Measurements from ENCODE around the gene LARP4B. TPM values are rescaled to one million over a fixed set of nuclear protein-coding genes. Genes with fewer than 3 reads are reported as not detected.

Gene LARP4B
- polyA plus RNA-seq, 1 of the 3 experiments (the other 2 are of a cell fraction): 23.3 TPM

GRCh38 chr10:980468-981093 lies 49.1 kb upstream of the LARP4B start:
- no peaks in the 10 kb centered on the region for H4K20me1 ChIP-seq (ENCODE audit: insufficient read depth)
- H3K4me2 ChIP-seq: no peak overlapping the region
- POLR2A ChIA-PET: no interaction called here
- no peak overlapping the region for H3K27ac ChIP-seq (ENCODE audit: low read depth in 2 of 2, low read length in 1 of 2)
- H3K9me2 ChIP-seq: no peaks in the 10 kb centered on the region
- H3K27me3 ChIP-seq (ENCODE audit: insufficient read depth): no peaks in the 10 kb centered on the region
- CTCF ChIA-PET: interaction anchor here (0.7 kb wide), 1 partner anchor 10 kb away, joined by 3 read pairs; no protein-coding TSS in a partner anchor
- H3F3A ChIP-seq (replicated peaks; ENCODE audit: insufficient read depth): peaks cover 12% of the 10 kb centered on the region
- peaks cover 10% of the 10 kb centered on the region; the same call in 1 of the 2 replicates for H3K79me2 ChIP-seq (ENCODE audit: insufficient read depth)
- DNase-seq: no peak
- H3K36me3 ChIP-seq (replicated peaks in 1 of 2; ENCODE audit: control insufficient read depth in 1 of 2, insufficient read depth in 2 of 2, low read length in 1 of 2): peaks cover 0 to 6% of the 10 kb centered on the region in 2 experiments
- H3K9ac ChIP-seq: no peak overlapping the region
- no peaks in the 10 kb centered on the region for H3K4me1 ChIP-seq (ENCODE audit: control insufficient read depth in 1 of 2, insufficient read depth in 2 of 2, low read depth in 1 of 2, low read length in 1 of 2)
- H3K4me3 ChIP-seq (ENCODE audit: low read depth in 2 of 2, low read length in 1 of 2): no peak overlapping the region
- H3K9me3 ChIP-seq: peaks cover 8% of the 10 kb centered on the region
- 91% methylated on average over 4 of the region's 5 CpGs for WGBS (ENCODE audit: low lambda C conversion rate)
- no peak overlapping the region for H2AFZ ChIP-seq (ENCODE audit: low read depth)
- TF ChIP-seq USF1 (IDR thresholded peaks at IDR 0.05; ENCODE audit: borderline replicate concordance, low read depth): no peak
- TF ChIP-seq JUND (IDR thresholded peaks at IDR 0.05): no peak
- TF ChIP-seq REST (IDR thresholded peaks at IDR 0.05; ENCODE audit: low read depth, low read length): no peak

- Histone ChIP-seq H4K20me1 (ENCODE audit: insufficient read depth) (no peaks in the 10 kb centered on the region), H3K9me3 (peaks cover 8% of the 10 kb centered on the region), H3F3A (replicated peaks; ENCODE audit: insufficient read depth) (peaks cover 12% of the 10 kb centered on the region), H3K4me1 (ENCODE audit: control insufficient read depth in 1 of 2, insufficient read depth in 2 of 2, low read depth in 1 of 2, low read length in 1 of 2) (no peaks in the 10 kb centered on the region; a peak in 1 of 4 replicates), H3K4me2 (no peak overlapping the region), H3K27ac (ENCODE audit: low read depth in 2 of 2, low read length in 1 of 2) (no peak overlapping the region), H3K9me2 (no peaks in the 10 kb centered on the region), H3K79me2 (ENCODE audit: insufficient read depth) (0 out of 2 replicates have a peak, but pooled peaks cover 6% of the 10 kb centered on the region), H3K9ac (no peak overlapping the region), H3K27me3 (ENCODE audit: insufficient read depth) (no peaks in the 10 kb centered on the region), H3K36me3 (replicated peaks in 1 of 2; ENCODE audit: control insufficient read depth in 1 of 2, insufficient read depth in 2 of 2, low read length in 1 of 2) (peaks cover 0 to 6% of the 10 kb centered on the region in 2 experiments), H3K4me3 (ENCODE audit: low read depth in 2 of 2, low read length in 1 of 2) (no peak overlapping the region), H2AFZ (ENCODE audit: low read depth) (no peak overlapping the region)
- WGBS (ENCODE audit: low lambda C conversion rate): 36% methylated on average over 2 of the region's 2 CpGs
- ChIA-PET POLR2A (no interaction called here), CTCF (no interaction called here)
- TF ChIP-seq REST (IDR thresholded peaks at IDR 0.05; ENCODE audit: low read depth, low read length) (no peak), ZBTB33 (IDR thresholded peaks at IDR 0.05; ENCODE audit: borderline replicate concordance, low read depth) (no peak), SIN3A (IDR thresholded peaks at IDR 0.05; ENCODE audit: borderline replicate concordance, low read depth, low read length) (no peak), YY1 (IDR thresholded peaks at IDR 0.05; ENCODE audit: low read depth) (no peak), NFIC (IDR thresholded peaks at IDR 0.05; ENCODE audit: borderline replicate concordance) (no peak), CTCF (IDR thresholded peaks at IDR 0.05) (no peak), GABPA (IDR thresholded peaks at IDR 0.05; ENCODE audit: low read depth) (no peak), TCF12 (IDR thresholded peaks at IDR 0.05) (no peak)
- DNase-seq: no peak
Measured at GRCh38 chr10:978826-979421, 47.4 kb upstream of the LARP4B start.
